Liver (tissue), 9 donors: ENCODE data around the gene SPDYA. TPM values are rescaled to one million over a fixed set of nuclear protein-coding genes. Genes with fewer than 3 reads are reported as not detected.

Source experiments
- DNase-seq: peaks from one replicate; pipeline ENCODE4 v3.0.0-alpha.2; 2017; ENCODE audit warnings: low spot score
- H3K27ac ChIP-seq, 2 donors: one replicate each; pipeline ENCODE4 v1.7.0; 2013; ENCODE audit warnings: inconsistent platforms in 2 of 2, low read length in 2 of 2, control low read depth in 1 of 2, low read depth in 1 of 2, mild to moderate bottlenecking in 1 of 2
- H3K27me3 ChIP-seq, 4 donors: one replicate each; pipeline versions ENCODE4 v1.6.1 to v1.7.0; 2013; ENCODE audit warnings: low read length in 3 of 4, inconsistent platforms in 1 of 4, mild to moderate bottlenecking in 1 of 4, moderate library complexity in 1 of 4; ENCODE audit not compliant: control insufficient read depth in 4 of 4, insufficient read depth in 4 of 4
- H3K36me3 ChIP-seq, 4 donors: one replicate each; pipeline versions ENCODE4 v1.6.1 to v1.7.0; 2013; ENCODE audit warnings: low read length in 3 of 4, mild to moderate bottlenecking in 3 of 4, low read depth in 1 of 4, moderate library complexity in 1 of 4; ENCODE audit not compliant: control insufficient read depth in 4 of 4, insufficient read depth in 3 of 4
- H3K4me1 ChIP-seq, 4 donors: one replicate each; pipeline versions ENCODE4 v1.6.1 to v1.7.0; 2013; ENCODE audit warnings: low read length in 3 of 4, mild to moderate bottlenecking in 3 of 4, moderate library complexity in 1 of 4; ENCODE audit not compliant: control insufficient read depth in 4 of 4, insufficient read depth in 4 of 4
- H3K4me3 ChIP-seq, 3 donors: one replicate each; pipeline versions ENCODE4 v1.6.1 to v1.7.0; 2013; ENCODE audit warnings: low read length in 3 of 3, control low read depth in 1 of 3, low read depth in 1 of 3, mild to moderate bottlenecking in 1 of 3
- H3K9ac ChIP-seq, 2 donors: one replicate each; pipeline ENCODE4 v1.7.0; 2013; ENCODE audit warnings: low read length in 2 of 2, mild to moderate bottlenecking in 2 of 2, moderate library complexity in 2 of 2, control low read depth in 1 of 2, low read depth in 1 of 2
- H3K9me3 ChIP-seq, 4 donors: one replicate each; pipeline versions ENCODE4 v1.6.1 to v1.7.0; 2013; ENCODE audit warnings: low read length in 3 of 4; ENCODE audit not compliant: control insufficient read depth in 4 of 4
- ATF3 ChIP-seq: IDR thresholded peaks from 2 replicates; pipeline ENCODE4 v1.6.1; 2016; ENCODE audit warnings: antibody characterized with exemption
- EGR1 ChIP-seq, 2 donors: IDR thresholded peaks; 2 replicates each; pipeline ENCODE4 v1.6.1; 2016 to 2018; ENCODE audit warnings: antibody characterized with exemption in 2 of 2, low read depth in 2 of 2
- FOXA1 ChIP-seq: IDR thresholded peaks from 2 replicates; pipeline ENCODE4 v1.6.1; 2016; ENCODE audit warnings: antibody characterized with exemption
- FOXA2 ChIP-seq: IDR thresholded peaks from 2 replicates; pipeline ENCODE4 v1.6.1; 2016; ENCODE audit warnings: antibody characterized with exemption
- GABPA ChIP-seq, 2 donors: IDR thresholded peaks in 1 of 2; conservative IDR thresholded peaks in 1 of 2; 2 replicates each; pipeline ENCODE4 v1.6.1; 2016; ENCODE audit warnings: antibody characterized with exemption in 2 of 2, mild to moderate bottlenecking in 1 of 2, moderate library complexity in 1 of 2
- HNF4A ChIP-seq, 2 donors: conservative IDR thresholded peaks; 2 replicates each; pipeline ENCODE4 v1.6.1; 2016; ENCODE audit warnings: antibody characterized with exemption in 2 of 2, mild to moderate bottlenecking in 2 of 2
- HNF4G ChIP-seq: IDR thresholded peaks from 2 replicates; pipeline ENCODE4 v1.6.1; 2016; ENCODE audit warnings: antibody characterized with exemption
- JUND ChIP-seq, 2 donors: IDR thresholded peaks; 2 replicates each; pipeline ENCODE4 v1.6.1; 2016; ENCODE audit warnings: antibody characterized with exemption in 2 of 2
- MAX ChIP-seq: IDR thresholded peaks from 2 replicates; pipeline ENCODE4 v1.6.1; 2016; ENCODE audit warnings: antibody characterized with exemption
- NR2F2 ChIP-seq: IDR thresholded peaks from 2 replicates; pipeline ENCODE4 v1.6.1; 2016; ENCODE audit warnings: antibody characterized with exemption
- RAD21 ChIP-seq, 2 donors: IDR thresholded peaks; 2 replicates each; pipeline ENCODE4 v1.6.1; 2016; ENCODE audit warnings: antibody characterized with exemption in 2 of 2, mild to moderate bottlenecking in 2 of 2
- RXRA ChIP-seq, 2 donors: IDR thresholded peaks; 2 replicates each; pipeline ENCODE4 v1.6.1; 2017 to 2018; ENCODE audit warnings: antibody characterized with exemption in 2 of 2, mild to moderate bottlenecking in 1 of 2
- SP1 ChIP-seq: IDR thresholded peaks from 2 replicates; pipeline ENCODE4 v1.6.1; 2018; ENCODE audit warnings: antibody characterized with exemption, mild to moderate bottlenecking
- TAF1 ChIP-seq: conservative IDR thresholded peaks from 2 replicates; pipeline ENCODE4 v1.6.1; 2016; ENCODE audit warnings: antibody characterized with exemption, mild to moderate bottlenecking
- YY1 ChIP-seq: IDR thresholded peaks from 2 replicates; pipeline ENCODE4 v1.6.1; 2016; ENCODE audit warnings: antibody characterized with exemption, mild to moderate bottlenecking
- WGBS: extraction: QIAGEN DNeasy Blood & Tissue Kit; methylation state at CpG from one replicate; pipeline ENCODE4 v1.1.7; 2013; 5-methylcytosine and 5-hydroxymethylcytosine counted together
- polyA plus RNA-seq, 2 donors: library from polyadenylated mRNA; stranded (reverse) in 1 of 2; unstranded in 1 of 2; fragments of 200-250 nt in 1 of 2; fragments of >200 nt in 1 of 2; fragmentation: Nextera tagmentation in 1 of 2; extraction: Ambion mirVana in 1 of 2; gene quantifications; one replicate each; pipeline versions ENCODE4 v1.2.1 to v1.2.3, GENCODE V29; 2013 to 2015
- total RNA-seq, 2 donors: library from RNA; depleted of rRNA; stranded (reverse); fragments of >200 nt; gene quantifications; one replicate each; pipeline ENCODE4 v1.2.3, GENCODE V29; 2014
- TF ChIP-seq, protein P1 (sequence below): IDR thresholded peaks from 2 replicates; pipeline ENCODE4 v1.6.1; 2016; ENCODE audit warnings: antibody characterized with exemption, mild to moderate bottlenecking
- TF ChIP-seq, protein P2 (sequence below): IDR thresholded peaks from 2 replicates; pipeline ENCODE4 v1.6.1; 2016; ENCODE audit warnings: antibody characterized with exemption
- TF ChIP-seq, protein P3 (sequence below): fragments of 150-350 bp; IDR thresholded peaks from 2 replicates; pipeline ENCODE4 v1.5.1; 2017; ENCODE audit warnings: improper control_type of control experiment, low read depth, low read length; ENCODE audit not compliant: missing input control
- donor health status: healthy.
- donor health status: healthy.
- donor health status: healthy.
- donor health status: healthy.
- donor health status: healthy.

The SPDYA gene
- total and polyA plus RNA-seq, 4 donors, result 0.14 to 0.67 (median 0.49) TPM; not detected in 1

GRCh38 chr2:28796620-28797019, 14.0 kb upstream of the SPDYA start:
- Histone ChIP-seq H3K9ac (no peak overlapping the region), H3K9me3 (peaks cover 0 to 4% (median 1%) of the 10 kb centered on the region in 4 donors), H3K27ac (no peak overlapping the region), H3K4me1 (no peaks in the 10 kb centered on the region), H3K27me3 (no peaks in the 10 kb centered on the region), H3K36me3 (peaks cover 1 to 46% (median 26%) of the 10 kb centered on the region in 4 donors), H3K4me3 (no peak overlapping the region)
- TF ChIP-seq ATF3 (no peak), NR2F2 (no peak), YY1 (no peak), RAD21 (IDR thresholded peaks at IDR 0.05) (no peak), SP1 (no peak), FOXA1 (no peak), HNF4G (no peak), TAF1 (no peak), MAX (no peak), HNF4A (conservative IDR thresholded peaks at IDR 0.05) (no peak), EGR1 (IDR thresholded peaks at IDR 0.05; ENCODE audit: low read depth in 2 of 2) (no peak), FOXA2 (no peak), RXRA (IDR thresholded peaks at IDR 0.05) (no peak), JUND (IDR thresholded peaks at IDR 0.05) (no peak), GABPA (IDR thresholded peaks at IDR 0.05 in 1 of 2, conservative IDR thresholded peaks at IDR 0.05 in 1 of 2) (no peak)
- TF ChIP-seq, protein P1, sequence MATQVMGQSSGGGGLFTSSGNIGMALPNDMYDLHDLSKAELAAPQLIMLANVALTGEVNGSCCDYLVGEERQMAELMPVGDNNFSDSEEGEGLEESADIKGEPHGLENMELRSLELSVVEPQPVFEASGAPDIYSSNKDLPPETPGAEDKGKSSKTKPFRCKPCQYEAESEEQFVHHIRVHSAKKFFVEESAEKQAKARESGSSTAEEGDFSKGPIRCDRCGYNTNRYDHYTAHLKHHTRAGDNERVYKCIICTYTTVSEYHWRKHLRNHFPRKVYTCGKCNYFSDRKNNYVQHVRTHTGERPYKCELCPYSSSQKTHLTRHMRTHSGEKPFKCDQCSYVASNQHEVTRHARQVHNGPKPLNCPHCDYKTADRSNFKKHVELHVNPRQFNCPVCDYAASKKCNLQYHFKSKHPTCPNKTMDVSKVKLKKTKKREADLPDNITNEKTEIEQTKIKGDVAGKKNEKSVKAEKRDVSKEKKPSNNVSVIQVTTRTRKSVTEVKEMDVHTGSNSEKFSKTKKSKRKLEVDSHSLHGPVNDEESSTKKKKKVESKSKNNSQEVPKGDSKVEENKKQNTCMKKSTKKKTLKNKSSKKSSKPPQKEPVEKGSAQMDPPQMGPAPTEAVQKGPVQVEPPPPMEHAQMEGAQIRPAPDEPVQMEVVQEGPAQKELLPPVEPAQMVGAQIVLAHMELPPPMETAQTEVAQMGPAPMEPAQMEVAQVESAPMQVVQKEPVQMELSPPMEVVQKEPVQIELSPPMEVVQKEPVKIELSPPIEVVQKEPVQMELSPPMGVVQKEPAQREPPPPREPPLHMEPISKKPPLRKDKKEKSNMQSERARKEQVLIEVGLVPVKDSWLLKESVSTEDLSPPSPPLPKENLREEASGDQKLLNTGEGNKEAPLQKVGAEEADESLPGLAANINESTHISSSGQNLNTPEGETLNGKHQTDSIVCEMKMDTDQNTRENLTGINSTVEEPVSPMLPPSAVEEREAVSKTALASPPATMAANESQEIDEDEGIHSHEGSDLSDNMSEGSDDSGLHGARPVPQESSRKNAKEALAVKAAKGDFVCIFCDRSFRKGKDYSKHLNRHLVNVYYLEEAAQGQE, result no peak
- 89% methylated on average over 4 of the region's 4 CpGs for WGBS
- DNase-seq, result no peak

GRCh38 chr2:28801726-28802125, 8.9 kb upstream of the SPDYA start:
- H3K36me3 ChIP-seq, result peaks cover 1 to 28% (median 14%) of the 10 kb centered on the region in 4 donors
- 94% methylated on average over 3 of the region's 3 CpGs for WGBS
- no peak overlapping the region for H3K9ac ChIP-seq
- H3K9me3 ChIP-seq, result no peaks in the 10 kb centered on the region
- DNase-seq, result no peak
- TF ChIP-seq JUND (IDR thresholded peaks at IDR 0.05) (no peak), TAF1 (no peak), GABPA (IDR thresholded peaks at IDR 0.05 in 1 of 2, conservative IDR thresholded peaks at IDR 0.05 in 1 of 2) (no peak), YY1 (no peak), HNF4A (conservative IDR thresholded peaks at IDR 0.05) (no peak), FOXA2 (no peak), RAD21 (IDR thresholded peaks at IDR 0.05) (no peak), HNF4G (no peak), NR2F2 (no peak), RXRA (IDR thresholded peaks at IDR 0.05) (no peak), FOXA1 (no peak)
- TF ChIP-seq, protein P2, sequence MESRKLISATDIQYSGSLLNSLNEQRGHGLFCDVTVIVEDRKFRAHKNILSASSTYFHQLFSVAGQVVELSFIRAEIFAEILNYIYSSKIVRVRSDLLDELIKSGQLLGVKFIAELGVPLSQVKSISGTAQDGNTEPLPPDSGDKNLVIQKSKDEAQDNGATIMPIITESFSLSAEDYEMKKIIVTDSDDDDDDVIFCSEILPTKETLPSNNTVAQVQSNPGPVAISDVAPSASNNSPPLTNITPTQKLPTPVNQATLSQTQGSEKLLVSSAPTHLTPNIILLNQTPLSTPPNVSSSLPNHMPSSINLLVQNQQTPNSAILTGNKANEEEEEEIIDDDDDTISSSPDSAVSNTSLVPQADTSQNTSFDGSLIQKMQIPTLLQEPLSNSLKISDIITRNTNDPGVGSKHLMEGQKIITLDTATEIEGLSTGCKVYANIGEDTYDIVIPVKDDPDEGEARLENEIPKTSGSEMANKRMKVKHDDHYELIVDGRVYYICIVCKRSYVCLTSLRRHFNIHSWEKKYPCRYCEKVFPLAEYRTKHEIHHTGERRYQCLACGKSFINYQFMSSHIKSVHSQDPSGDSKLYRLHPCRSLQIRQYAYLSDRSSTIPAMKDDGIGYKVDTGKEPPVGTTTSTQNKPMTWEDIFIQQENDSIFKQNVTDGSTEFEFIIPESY, result no peak
- TF ChIP-seq, protein P3, sequence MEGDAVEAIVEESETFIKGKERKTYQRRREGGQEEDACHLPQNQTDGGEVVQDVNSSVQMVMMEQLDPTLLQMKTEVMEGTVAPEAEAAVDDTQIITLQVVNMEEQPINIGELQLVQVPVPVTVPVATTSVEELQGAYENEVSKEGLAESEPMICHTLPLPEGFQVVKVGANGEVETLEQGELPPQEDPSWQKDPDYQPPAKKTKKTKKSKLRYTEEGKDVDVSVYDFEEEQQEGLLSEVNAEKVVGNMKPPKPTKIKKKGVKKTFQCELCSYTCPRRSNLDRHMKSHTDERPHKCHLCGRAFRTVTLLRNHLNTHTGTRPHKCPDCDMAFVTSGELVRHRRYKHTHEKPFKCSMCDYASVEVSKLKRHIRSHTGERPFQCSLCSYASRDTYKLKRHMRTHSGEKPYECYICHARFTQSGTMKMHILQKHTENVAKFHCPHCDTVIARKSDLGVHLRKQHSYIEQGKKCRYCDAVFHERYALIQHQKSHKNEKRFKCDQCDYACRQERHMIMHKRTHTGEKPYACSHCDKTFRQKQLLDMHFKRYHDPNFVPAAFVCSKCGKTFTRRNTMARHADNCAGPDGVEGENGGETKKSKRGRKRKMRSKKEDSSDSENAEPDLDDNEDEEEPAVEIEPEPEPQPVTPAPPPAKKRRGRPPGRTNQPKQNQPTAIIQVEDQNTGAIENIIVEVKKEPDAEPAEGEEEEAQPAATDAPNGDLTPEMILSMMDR, result no peak
- H3K4me3 ChIP-seq, result no peak overlapping the region
- H3K27ac ChIP-seq, result no peak overlapping the region
- H3K4me1 ChIP-seq, result peaks cover 0 to 2% (median 0%) of the 10 kb centered on the region in 4 donors
- H3K27me3 ChIP-seq, result no peaks in the 10 kb centered on the region
